GM21423 (cell line): ENCODE results near the gene SCO2.
"Not testable (repeated sequence)": the region's sequence is repeated elsewhere in the genome, so short reads cannot be mapped to it uniquely, and the experiment has no call there.

ENCODE experiments used
- ATAC-seq: cut with Tn5 transposase; IDR thresholded peaks from one replicate; pipeline ENCODE4 v1.9.1; 2021; ENCODE audit warnings: mild to moderate bottlenecking, moderate library complexity; ENCODE audit not compliant: unreplicated experiment

Gene SCO2

DNA sequence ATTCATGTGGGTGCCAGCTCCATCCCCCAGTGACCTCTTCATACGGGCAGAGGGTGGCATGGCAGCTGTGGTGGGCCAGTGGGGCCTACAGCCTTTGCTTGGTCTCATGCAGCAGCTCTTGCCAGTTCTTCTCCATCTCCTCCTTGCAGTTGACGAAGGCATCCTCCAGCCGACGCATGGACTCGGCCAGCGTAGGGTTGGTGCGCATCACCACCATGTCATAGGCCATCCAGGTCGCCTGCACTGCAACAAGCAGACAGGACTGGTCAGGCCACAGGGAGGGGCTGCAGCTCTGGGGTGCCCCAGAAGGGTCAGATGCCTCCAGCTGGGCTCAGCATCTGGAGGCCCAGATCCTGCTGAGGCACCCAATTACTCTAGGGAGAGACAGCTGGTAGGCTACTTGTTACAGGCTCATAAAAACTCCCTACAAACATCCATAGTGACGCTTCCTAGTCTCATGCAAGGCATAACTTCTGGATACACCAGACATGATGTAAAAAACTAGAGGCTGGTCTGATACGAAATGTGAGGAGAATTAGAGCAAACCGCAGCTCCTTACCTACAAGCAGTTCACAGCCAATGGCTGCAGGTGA, 25.9 kb upstream of the SCO2 start:
- no peak for ATAC-seq

- no peak for ATAC-seq
These were observed 25.0 kb upstream of the SCO2 start for GRCh38 chr22:50550395-50550794.

GRCh38 chr22:50548921-50549790, 23.8 kb upstream of the SCO2 start:
- no peak for ATAC-seq

- ATAC-seq = no peak
These were observed 22.9 kb upstream of the SCO2 start for GRCh38 chr22:50548040-50548920.

DNA sequence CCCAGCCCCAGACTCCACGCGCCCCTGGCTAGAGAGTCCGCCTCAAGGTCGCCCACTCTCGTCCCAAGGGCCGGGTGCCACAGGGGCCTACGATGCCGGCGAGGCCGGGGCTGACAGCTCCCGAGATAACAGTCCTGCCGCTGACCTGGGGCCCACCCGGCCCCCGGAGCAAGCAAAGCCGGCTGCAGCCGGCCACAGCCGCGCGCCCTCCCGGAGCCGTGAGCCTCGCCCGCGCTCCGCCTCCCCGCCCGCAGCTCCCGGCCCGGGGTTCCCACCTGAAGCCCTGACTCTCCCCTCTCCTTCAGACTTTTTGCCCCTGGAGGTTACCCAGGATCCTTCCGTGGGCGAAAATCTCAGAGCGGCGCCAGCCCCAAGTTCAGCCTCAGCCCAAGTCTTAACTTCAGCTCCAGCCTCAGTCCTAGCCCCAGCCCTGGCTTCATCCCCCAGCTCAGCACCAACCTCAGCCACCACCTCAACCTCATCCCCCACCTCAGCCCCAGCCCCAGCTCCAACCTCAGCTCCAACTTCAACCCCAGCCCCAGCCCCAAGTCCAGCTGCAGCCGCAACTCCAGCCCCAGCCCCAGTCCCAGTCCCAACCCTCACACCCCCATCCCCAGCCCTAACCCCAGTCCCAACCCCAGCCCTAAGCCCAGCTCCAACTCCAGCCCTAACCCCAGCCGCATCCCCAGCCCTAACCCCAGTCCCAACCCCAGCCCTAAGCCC, 22.0 kb upstream of the SCO2 start:
- no peak for ATAC-seq

DNA sequence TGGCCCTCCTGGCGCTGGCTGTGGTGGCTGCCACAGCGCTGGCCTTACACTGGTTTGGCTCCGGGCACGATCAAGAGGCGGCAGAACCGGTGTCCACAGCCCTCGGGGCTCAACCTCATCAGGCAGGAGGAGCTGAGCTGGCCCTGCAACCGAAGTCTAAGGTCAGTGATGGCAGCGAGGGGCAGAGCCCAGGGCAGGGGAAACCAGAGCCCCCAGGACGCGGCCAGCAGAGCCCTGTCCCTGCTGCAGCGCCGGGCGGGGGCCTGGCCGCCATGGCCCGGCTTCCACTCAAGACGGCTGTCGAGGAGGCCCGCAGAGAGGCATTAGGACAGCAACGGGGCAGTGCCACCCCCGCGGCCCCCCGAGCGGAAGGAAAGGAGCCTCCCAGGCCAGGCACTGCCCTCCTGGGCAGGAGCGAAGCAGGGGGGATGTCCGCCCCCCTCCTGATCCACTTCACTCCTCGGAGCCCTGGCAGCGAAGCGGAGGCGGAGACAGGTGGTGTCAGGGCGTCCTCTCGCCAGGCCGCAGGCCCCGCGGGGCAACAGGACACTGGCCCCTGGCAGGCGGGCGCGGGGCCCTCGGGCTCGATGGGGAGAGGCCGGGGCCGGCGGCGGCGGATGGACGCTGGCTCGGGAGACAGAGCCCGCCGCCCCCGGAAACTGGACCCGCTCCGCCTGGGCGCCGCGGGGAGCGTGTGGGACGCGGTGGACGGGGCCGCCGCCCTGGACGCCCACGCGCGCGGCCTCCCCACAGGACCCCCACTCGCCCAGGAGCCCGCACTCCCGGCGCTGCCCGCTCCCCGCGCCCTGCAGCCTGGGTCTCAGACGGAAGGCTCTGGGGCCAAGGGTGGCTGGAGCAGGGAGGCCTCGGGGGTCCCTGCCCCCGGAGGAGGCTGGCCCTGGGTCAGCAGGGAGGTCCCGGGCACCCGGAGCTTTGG, 21.2 kb upstream of the SCO2 start:
- ATAC-seq = no peak

DNA sequence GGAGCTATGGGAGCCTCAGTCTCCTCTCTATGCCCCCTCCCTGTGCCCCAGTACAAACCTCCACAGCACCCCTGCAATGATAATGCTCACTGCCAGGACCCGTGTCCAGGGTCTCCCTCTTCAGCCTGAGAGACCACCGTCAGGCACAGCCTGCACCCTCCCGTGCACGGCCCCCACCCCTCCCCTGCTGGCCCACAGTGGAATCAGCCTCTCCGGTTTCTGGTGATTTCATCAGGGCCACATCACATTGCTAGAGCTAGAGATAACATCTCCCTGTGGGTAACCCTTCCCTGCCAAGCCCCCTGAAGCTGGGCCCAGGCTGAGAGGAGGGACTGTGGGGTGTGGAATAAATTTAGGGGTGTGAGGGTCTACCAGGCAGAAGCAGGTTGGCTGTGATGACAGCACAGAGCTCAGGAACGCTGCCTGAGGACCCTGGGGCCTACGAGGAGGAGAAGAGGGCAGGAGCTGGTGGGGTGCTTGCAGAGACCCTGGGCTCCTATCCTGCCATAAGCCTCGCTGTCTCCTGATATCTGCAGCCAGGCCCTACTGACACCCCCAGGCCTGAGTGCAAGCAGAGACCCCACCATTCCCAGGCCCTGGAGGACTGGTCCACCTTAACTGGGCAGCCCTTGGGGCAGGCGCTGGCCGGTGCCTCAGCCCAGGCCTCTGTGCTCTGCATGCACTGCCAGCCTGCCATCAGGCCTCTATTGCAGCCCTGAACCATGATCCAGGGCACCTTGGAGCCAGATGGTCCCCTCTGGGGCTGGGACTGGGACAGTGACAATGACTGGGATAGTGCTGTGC, 20.3 kb upstream of the SCO2 start, which contains the start of gene KLHDC7B:
TSS of gene KLHDC7B (plus strand) at position 378 of the 804 bp plus-strand sequence. CDS start at position 723, 345 bp downstream.
- ATAC-seq = no peak

DNA sequence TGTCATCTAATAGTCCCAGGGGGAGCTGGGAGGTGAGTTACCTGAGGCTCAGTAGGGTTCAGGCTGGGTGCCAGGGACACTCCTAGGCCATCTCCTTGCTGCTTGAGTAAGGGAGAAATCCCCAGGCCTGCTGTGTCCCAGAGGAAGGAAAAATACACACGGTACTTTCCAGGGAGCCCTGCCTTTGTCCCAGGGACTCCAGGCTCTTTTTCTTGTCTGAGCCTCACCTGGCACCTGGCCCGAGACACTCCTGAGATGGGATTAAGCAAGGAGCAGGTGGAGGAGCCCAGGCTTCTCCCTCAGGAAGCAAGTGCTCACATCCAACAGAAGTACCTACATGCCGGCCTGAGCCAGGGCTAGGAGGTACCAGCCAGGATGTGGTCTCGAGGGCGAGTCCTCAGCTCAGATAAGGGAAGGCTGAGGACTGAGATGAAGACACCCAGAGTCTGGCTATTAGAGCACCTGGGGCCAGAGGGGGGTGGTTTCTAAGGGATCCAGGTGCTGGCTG, 19.4 kb upstream of the SCO2 start:
- ATAC-seq = no peak

DNA sequence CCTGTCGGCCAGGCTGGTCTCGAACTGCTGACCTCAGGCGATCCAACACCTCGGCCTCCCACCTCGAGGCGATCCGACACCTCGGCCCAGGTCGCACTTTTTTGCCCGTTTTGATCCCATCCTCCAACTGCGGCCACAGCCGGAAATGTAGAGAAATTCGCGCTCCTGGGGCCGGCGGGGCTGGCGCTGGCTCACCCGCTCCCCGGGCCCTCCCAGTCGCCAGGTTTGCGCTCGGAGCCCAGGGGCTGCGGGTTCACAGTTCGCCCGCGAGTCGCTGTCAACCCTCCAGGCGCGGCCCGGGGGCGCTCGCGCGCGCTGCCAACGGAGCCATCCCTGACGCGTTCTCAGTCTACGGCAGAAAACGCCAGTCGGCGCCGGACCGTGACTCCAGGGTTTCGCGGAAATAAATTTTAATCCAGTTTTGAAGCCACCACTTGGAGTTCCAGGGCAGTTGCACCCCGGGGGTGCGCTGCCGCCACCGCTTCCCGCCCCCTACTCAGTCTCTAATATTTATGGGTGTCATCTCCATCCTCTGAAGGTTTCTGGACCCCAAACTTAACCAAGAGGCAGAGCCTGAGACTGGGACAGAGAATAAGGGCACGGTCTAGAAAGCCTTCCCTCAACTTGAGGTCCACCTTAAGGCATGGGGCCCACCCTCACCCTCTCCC, 18.8 kb upstream of the SCO2 start:
- no peak for ATAC-seq

DNA sequence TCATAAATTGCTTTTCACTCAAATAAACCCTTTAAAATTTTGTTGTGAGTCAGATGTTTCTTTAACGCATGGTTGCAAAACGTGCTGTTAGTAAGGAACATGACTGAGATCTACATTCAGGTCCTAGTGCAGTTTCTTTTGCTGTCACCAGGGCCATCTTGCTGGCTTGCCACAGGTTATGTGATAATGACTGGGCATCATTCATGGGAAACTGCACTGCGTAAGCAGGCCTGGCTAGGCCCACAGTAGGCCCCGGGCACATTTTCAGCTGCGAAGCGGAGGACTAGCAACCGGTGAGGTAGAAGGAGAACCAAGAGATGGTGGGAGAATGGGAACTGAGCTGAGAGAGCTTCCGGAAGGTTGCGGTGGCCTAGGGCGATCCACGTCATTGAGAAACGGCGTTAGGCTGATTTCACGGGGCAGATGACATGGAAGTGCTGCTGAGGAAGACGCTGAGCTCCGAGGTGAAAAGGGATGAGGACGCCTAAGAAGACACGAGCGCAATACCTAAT, 17.1 kb upstream of the SCO2 start:
- no peak for ATAC-seq

GRCh38 chr22:50541667-50542026, 16.2 kb upstream of the SCO2 start:
- ATAC-seq = not testable (repeated sequence)

GRCh38 chr22:50540381-50540780, 15.0 kb upstream of the SCO2 start:
- no peak for ATAC-seq

DNA sequence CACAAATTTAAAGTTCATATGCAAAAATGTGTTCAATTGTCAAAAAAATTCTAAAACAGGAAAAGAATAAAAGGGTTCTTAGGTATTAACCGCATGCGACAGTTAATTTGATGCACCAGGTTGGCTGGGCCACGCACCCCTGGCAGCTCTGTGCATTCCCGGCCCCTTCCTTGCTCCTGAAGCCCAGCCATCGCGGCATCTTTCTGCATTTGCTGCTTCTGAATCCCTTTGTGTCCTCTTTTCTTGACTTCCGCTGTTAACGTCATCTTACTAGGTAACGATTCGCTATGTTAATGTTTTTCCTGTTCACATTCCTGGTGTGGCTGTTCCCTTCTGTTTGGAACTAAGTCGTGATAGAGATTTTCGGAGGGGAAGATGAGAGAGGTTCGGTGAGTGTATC, 12.4 kb upstream of the SCO2 start:
- ATAC-seq = no peak

GRCh38 chr22:50536226-50536625, 10.8 kb upstream of the SCO2 start:
- no peak for ATAC-seq

DNA sequence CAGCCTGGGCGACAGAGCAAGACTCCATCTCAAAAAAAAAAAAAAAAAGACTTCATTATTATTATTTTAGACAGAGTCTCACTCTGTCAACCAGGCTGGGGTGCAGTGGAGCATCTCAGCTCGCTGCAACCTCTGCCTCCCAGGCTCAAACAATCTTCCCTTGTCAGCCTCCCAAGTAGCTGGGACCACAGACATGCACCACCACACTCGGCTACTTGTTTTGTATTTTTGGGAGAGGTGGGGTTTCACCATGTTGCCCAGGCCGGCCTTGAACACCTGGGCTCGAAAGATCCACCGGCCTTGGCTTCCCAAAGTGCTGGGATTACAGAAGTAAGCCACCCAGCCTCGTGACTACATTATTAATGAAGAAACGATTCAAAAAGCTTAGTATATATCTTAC, 9.7 kb upstream of the SCO2 start:
- no peak for ATAC-seq

DNA sequence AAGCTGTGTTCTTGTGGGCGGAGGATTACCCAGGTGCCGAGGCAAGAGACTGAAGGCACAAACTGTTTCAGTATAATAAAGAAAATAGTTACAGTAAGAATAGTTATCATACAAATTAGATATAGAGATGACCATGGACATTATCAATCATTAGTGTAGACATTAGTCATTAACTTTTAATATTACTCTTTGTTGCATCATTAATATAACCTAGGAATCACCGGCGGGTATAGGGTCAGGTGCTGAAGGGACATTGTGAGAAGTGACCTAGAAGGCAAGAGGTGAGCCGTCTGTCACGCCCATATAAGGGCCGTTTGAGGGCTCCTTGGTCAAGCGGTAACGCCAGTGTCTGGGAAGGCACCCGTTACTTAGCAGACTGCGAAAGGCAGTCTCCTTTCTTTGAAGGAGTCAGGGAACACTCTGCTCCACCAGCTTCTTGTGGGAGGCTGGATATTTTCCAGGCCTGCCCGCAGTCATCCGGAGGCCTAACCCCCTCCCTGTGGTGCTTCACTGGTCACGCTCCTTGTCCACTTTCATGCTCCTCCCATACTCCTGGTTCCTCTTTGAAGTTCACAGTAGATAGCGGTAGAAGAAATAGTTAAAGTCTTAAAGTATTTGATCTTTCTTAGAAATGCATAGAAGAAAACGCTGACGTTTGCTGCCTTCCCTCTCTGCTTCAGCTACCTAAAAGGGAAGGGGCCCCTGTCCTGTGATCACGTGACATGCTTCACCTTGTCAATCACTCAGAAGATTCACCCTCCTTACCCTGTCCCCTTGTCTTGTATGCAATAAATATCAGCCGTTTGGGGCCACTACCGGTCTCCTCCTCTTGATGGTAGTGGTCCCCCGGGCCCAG, 8.7 kb upstream of the SCO2 start:
- not testable (repeated sequence) for ATAC-seq
